GM12864 (cell line): Measurements from ENCODE around the gene NEURL1B.
A peak's percentile ranks its signal among the peaks of the same experiment; 100 is the strongest.

ENCODE experiments used
- DNase-seq: peaks from one replicate; pipeline ENCODE4 v3.0.0-alpha.2; 2011; ENCODE audit warnings: low read depth
- H3K4me3 ChIP-seq: 2 replicates; pipeline ENCODE4 v1.5.1; 2011; ENCODE audit warnings: mild to moderate bottlenecking, low read depth, low read length, control low read depth
- TF ChIP-seq, protein P1 (sequence below): IDR thresholded peaks from 2 replicates; pipeline ENCODE4 v1.5.1; 2011; ENCODE audit warnings: low read depth, mild to moderate bottlenecking, moderate library complexity, low read length, control low read depth, inconsistent platforms; ENCODE audit errors: missing control alignments

Gene NEURL1B

DNA sequence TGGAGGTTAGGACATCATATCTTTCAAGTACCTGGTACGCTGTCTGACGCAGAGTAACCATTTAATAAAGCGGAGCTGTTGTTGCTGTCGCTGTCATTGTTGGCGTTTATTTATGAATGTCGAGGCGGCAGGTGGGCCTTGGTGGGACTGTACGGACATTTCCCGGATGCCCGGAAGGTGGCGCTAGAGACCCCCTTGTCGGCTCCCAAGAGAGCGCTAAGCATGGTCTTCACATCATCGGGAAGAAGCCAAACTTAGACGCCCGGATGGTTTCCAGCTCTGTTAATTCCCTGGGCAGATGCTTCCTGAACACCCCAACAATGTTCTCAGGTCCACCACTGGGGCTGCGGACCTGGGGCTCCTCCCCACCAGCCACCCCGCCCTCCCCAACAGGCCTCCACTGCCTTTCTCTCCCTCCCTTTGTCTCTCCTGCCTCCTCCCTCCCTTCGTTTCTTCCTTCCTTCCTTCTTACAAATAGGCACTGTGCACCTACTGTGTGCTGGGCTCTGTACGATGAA is 75.8 kb downstream of the NEURL1B start:
- no peak overlapping the region for H3K4me3 ChIP-seq
- TF ChIP-seq, protein P1, sequence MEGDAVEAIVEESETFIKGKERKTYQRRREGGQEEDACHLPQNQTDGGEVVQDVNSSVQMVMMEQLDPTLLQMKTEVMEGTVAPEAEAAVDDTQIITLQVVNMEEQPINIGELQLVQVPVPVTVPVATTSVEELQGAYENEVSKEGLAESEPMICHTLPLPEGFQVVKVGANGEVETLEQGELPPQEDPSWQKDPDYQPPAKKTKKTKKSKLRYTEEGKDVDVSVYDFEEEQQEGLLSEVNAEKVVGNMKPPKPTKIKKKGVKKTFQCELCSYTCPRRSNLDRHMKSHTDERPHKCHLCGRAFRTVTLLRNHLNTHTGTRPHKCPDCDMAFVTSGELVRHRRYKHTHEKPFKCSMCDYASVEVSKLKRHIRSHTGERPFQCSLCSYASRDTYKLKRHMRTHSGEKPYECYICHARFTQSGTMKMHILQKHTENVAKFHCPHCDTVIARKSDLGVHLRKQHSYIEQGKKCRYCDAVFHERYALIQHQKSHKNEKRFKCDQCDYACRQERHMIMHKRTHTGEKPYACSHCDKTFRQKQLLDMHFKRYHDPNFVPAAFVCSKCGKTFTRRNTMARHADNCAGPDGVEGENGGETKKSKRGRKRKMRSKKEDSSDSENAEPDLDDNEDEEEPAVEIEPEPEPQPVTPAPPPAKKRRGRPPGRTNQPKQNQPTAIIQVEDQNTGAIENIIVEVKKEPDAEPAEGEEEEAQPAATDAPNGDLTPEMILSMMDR: peak; percentile 86
- DNase-seq: peak; percentile 24

- H3K4me3 ChIP-seq: no peak overlapping the region
- DNase-seq: no peak
- TF ChIP-seq, protein P1: no peak
These were observed 76.6 kb downstream of the NEURL1B start for GRCh38 chr5:172717481-172718195.

- TF ChIP-seq, protein P1: no peak
- no peak for DNase-seq
- H3K4me3 ChIP-seq: no peak overlapping the region
These were observed 77.6 kb downstream of the NEURL1B start for GRCh38 chr5:172718527-172719114.

DNA sequence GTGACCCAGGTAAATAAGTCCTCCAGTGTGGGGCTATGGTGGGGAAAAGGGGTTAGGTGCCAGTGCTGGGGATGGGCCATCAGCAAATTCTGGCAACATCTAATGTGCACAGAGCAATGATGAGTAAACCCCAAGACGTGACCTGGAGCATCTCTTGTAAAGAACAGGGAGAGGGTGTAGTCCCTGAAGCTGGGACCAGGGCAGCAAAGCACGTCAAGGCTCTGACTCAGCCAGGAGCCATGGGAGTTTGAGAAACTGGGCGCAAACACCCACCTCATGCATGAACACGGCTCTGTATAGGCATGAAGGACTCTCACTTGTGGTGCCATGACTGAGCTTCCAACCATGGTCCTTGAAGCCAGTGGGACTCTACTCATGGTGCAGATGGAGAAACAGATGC is 78.1 kb downstream of the NEURL1B start:
- DNase-seq: no peak
- H3K4me3 ChIP-seq: no peak overlapping the region
- TF ChIP-seq, protein P1: no peak

DNA sequence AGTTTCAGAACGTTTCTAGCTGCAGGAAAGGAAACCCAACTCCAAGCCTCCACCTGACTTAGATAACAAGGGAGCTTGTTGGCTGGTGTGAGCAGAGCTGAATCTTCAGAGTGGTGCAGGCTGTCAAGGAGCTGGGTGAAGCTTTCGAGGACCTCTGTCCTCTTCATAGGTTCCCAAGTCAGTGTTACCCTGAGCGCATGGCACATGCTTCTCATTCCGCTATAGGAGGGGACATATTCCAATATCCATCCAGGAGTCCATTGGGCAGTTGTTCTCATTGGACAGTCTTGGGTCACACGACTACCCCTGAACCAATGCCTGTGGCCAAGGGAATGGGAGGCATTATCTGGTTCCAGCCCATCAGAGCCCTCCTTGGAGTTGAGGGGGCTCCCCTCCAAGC is 79.6 kb downstream of the NEURL1B start:
- TF ChIP-seq, protein P1: no peak
- H3K4me3 ChIP-seq: no peak overlapping the region
- DNase-seq: no peak

DNA sequence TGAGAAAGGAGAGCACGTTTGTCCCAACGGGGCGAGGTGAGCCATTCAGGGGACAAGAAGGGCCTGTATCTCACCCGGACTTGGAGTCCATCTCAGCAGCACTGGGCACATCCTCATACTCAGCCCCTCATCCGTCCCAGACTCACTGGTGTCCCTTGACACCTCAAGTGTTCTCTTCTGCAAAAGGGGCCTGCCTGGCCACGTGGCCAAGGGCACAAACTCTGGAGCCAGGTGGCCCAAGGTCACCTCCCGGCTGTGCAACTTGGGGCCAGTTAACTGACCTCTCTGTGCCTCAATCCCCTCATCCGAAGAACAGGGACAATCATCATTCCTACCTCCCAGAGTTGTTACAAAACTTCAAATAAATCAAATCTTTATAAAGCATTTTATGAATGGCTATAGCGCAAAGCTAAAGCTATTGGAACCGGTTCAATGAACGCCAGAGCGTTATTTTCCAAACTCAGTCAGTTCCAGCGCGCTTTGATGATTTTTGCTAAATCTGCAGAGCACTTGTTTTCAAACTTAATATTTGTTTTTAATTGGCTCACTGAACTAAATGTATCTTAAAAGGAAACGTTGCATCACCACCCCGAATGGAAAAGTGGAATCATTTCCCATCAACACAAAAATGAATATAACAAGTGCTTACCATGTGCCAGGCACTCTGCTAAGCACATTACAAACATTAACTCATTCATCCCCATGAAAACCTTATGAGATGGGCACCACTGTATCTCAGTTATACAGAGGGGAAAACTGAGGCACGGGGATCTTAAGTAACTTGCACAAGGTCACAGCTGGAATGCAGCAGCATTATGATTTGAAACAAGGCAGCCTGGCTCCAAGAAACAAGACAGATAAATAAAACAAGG is 80.6 kb downstream of the NEURL1B start:
- DNase-seq: no peak
- H3K4me3 ChIP-seq: no peak overlapping the region
- TF ChIP-seq, protein P1: no peak
